ENCODE data around the gene C11orf21. TPM values are rescaled to one million over a fixed set of nuclear protein-coding genes. Genes with fewer than 3 reads are reported as not detected.
A peak's percentile ranks its signal among the peaks of the same experiment; 100 is the strongest.
"Not testable (repeated sequence)": the region's sequence is repeated elsewhere in the genome, so short reads cannot be mapped to it uniquely, and the experiment has no call there.

C11orf21 gene
- total and polyA plus RNA-seq, 8 donors = 1.2 to 6.9 (median 1.8) TPM

DNA sequence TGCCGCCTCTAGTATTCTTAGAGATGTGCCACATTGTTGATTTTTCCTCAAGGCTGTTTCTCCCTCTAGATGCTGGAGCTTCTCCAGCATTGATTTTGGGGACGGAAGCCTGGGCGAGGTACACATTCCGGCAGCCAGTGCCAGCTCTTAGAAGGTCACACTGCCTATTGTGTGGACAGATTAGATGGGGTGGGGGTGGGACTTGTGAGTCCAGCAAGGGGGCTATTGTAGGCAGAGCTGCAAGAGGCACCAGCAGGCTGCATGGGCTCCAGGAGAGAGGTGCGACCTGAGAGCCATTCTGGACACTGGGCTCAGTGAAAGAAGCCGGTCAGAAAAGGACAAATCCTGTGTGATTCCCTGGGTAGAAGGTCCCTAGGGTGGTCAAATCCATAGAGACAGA, 12.4 kb downstream of the C11orf21 start:
- H3K27ac ChIP-seq = peak overlapping the region in 1 of 2 donors; percentile 20
- H3K36me3 ChIP-seq = no peaks in the 10 kb centered on the region
- TF ChIP-seq, protein P1, sequence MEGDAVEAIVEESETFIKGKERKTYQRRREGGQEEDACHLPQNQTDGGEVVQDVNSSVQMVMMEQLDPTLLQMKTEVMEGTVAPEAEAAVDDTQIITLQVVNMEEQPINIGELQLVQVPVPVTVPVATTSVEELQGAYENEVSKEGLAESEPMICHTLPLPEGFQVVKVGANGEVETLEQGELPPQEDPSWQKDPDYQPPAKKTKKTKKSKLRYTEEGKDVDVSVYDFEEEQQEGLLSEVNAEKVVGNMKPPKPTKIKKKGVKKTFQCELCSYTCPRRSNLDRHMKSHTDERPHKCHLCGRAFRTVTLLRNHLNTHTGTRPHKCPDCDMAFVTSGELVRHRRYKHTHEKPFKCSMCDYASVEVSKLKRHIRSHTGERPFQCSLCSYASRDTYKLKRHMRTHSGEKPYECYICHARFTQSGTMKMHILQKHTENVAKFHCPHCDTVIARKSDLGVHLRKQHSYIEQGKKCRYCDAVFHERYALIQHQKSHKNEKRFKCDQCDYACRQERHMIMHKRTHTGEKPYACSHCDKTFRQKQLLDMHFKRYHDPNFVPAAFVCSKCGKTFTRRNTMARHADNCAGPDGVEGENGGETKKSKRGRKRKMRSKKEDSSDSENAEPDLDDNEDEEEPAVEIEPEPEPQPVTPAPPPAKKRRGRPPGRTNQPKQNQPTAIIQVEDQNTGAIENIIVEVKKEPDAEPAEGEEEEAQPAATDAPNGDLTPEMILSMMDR (IDR thresholded peaks at IDR 0.05) = no peak
- no peaks in the 10 kb centered on the region for H3K9me3 ChIP-seq
- H3K4me1 ChIP-seq = peaks cover 0 to 7% of the 10 kb centered on the region in 2 donors
- no peak overlapping the region for H3K4me3 ChIP-seq
- intact Hi-C loops (cut with DNase I) = no loop called here
- peaks cover 0 to 18% of the 10 kb centered on the region in 2 donors for H3K27me3 ChIP-seq
- peak in 1 of 4 donors; percentile 19 for DNase-seq
- no peak for ATAC-seq

DNA sequence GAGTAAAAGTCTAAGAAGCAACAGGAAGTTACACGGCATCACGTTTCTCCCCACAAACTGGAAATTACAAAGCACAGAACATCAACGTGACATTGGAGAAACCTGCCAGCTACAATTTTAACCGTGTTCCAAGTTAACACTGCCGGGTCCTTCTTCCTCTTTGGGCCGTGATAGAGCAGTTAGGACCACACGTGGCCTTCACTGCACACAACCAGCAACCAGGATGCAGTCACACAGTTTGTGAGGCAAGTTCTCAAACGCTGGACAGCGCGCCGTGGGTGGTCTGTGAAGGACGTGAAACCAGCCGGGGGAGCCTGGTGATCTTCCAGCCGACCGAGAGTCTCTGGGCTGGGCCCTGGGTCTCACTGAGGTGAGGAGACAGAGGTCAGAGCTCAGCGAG, 14.6 kb downstream of the C11orf21 start:
- no peaks in the 10 kb centered on the region for H3K36me3 ChIP-seq
- H3K27me3 ChIP-seq = peaks cover 0 to 11% of the 10 kb centered on the region in 2 donors
- TF ChIP-seq, protein P1 (IDR thresholded peaks at IDR 0.05) = no peak
- ATAC-seq (no peak), DNase-seq (peak in 2 of 4 donors; percentile 67 to 77)
- H3K4me3 ChIP-seq = no peak overlapping the region
- intact Hi-C loops (cut with DNase I) = no loop called here
- no peak overlapping the region for H3K27ac ChIP-seq
- peaks cover 0 to 7% of the 10 kb centered on the region in 2 donors for H3K4me1 ChIP-seq
- H3K9me3 ChIP-seq = peaks cover 0 to 7% of the 10 kb centered on the region in 2 donors

DNA sequence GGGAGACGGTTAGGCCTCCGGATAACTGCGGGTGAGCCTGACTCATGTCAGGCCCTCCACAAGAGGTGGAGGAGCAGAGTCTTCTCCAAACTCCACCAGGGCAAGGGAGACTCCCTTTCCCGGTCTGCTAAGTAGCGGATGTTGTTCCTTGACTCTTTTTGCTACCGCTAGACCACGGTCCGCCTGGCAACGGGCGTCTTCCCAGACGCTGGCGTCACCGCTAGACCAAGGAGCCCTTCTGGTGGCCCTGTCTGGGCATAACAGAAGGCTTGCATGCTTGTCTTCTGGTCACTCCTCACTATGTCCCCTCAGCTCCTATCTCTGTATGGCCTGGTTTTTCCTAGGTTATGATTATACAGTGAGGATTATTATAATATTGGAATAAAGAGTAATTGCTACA, 15.4 kb downstream of the C11orf21 start:
- H3K4me3 ChIP-seq; ATAC-seq; H3K36me3 ChIP-seq; H3K9me3 ChIP-seq; intact Hi-C loops (cut with DNase I); H3K27ac ChIP-seq; H3K4me1 ChIP-seq: not testable (repeated sequence)
- peaks cover 0 to 11% of the 10 kb centered on the region in 2 donors for H3K27me3 ChIP-seq
- peak in 1 of 4 donors; percentile 54 for DNase-seq

DNA sequence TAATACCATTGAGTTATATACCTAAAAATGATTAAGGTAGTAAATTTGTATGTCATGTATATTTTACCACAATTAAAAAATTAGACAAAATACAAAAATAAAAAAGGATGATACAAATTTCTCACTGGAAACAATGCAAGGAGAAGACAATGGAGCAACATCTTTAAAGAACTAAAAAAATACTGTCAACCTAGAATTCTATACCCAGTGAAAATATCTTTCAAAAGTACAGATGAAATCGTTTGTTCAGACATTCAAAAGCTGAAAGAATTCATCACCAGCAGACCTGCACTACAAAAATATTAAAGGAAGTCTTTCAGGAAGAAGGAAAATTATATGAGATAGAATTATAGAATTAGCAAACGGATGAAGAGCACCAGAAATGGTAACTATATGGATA, 21.5 kb downstream of the C11orf21 start:
- DNase-seq = no peak
- intact Hi-C loops (cut with DNase I) = no loop called here
- no peak overlapping the region for H3K27ac ChIP-seq
- no peak overlapping the region for H3K4me3 ChIP-seq
- no peaks in the 10 kb centered on the region for H3K4me1 ChIP-seq
- ATAC-seq = no peak
- H3K27me3 ChIP-seq = no peaks in the 10 kb centered on the region
- H3K36me3 ChIP-seq = no peaks in the 10 kb centered on the region
- H3K9me3 ChIP-seq = peaks cover 0 to 25% of the 10 kb centered on the region in 2 donors
- TF ChIP-seq, protein P1 (IDR thresholded peaks at IDR 0.05) = no peak

DNA sequence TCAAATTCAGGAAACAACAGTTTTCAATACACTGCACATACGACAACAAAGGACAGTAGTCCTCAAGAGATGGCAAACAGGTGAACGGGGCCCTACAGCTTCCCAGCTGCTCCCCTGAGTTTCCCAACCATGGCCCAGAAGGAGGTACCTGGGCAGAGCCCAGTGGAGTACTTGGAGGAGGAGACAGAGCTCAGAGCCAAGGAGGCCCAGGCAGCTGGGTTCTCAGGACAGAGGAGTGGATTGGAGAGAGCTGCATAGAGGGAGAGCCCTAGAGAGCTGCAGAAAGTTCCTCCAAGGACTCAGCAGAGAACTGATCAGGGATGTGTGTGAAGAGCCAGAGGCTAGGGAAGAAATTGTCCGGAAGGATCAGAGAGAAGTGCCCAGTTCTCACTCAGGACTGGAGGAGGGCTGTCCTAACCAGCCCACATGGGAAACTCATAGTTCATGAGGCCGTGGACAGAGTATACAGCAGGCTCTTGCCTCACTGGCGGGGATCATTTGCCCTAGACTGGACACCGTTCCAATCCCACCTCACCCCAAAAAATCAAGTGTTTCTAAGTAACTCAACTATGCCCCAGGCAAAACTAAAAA, 23.7 kb downstream of the C11orf21 start:
- peaks cover 0 to 25% of the 10 kb centered on the region in 2 donors for H3K9me3 ChIP-seq
- H3K27ac ChIP-seq = no peak overlapping the region
- no peaks in the 10 kb centered on the region for H3K27me3 ChIP-seq
- H3K4me3 ChIP-seq = no peak overlapping the region
- H3K36me3 ChIP-seq = no peaks in the 10 kb centered on the region
- TF ChIP-seq, protein P1 (IDR thresholded peaks at IDR 0.05) = no peak
- ATAC-seq (peak; percentile 33), DNase-seq (no peak)
- intact Hi-C loops (cut with DNase I) = no loop called here
- no peaks in the 10 kb centered on the region for H3K4me1 ChIP-seq

DNA sequence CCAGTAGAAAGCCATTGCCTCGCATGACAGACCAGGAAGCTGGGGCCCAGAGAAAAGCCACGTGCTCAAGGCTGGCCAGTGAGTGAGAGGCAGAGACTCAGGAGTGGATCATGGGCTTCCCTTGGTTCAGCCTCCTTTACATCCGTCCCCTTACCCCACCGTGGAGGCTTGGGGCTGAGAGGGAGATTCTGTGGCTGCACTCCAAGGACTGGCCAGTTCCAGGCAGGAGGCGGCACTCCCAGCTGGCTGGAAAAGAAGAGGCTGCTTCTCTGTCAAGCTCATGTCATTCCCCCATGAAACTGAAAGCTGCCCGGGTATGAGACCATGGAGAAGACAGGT, 24.7 kb downstream of the C11orf21 start:
- Histone ChIP-seq H3K27ac (no peak overlapping the region), H3K4me3 (no peak overlapping the region), H3K4me1 (no peaks in the 10 kb centered on the region), H3K9me3 (peaks cover 0 to 18% of the 10 kb centered on the region in 2 donors), H3K36me3 (no peaks in the 10 kb centered on the region), H3K27me3 (peaks cover 0 to 6% of the 10 kb centered on the region in 2 donors)
- intact Hi-C loops (cut with DNase I) = no loop called here
- DNase-seq (no peak), ATAC-seq (no peak)
- TF ChIP-seq, protein P1 (IDR thresholded peaks at IDR 0.05) = no peak
